HepG2 (cell line): ENCODE measurements around the gene PPP1R1B. TPM values are rescaled to one million over a fixed set of nuclear protein-coding genes. Genes with fewer than 3 reads are reported as not detected.

Experiments used
- ATAC-seq: fragments of 200-7000 bp; cut with Tn5 transposase; 3 replicates; pipeline ENCODE4 v1.9.1; 2020; ENCODE audit warnings: mild to moderate bottlenecking, moderate library complexity
- BruUV-seq: library from RNA; stranded (reverse); fragments of 400-500 nt; replicated peaks from 2 replicates; lab custom pipeline; 2021; lab: Mats Ljungman, UMichigan
- CTCF ChIA-PET: fragments of 300-600 bp; formaldehyde crosslinking; extraction: SDS; loops from one replicate; lab custom pipeline; 2021; ENCODE audit warnings: low total read pairs, inconsistent platforms, low intra/inter-chr PET ratio; lab: Yijun Ruan, JAX
- POLR2A ChIA-PET: fragments of 350-600 bp; sonication (Branson Sonifier 250); formaldehyde crosslinking; loops from one replicate; lab custom pipeline; 2020; ENCODE audit warnings: antibody characterized with exemption, inconsistent platforms; lab: Yijun Ruan, JAX
- DNase-seq: peaks from one replicate; pipeline ENCODE4 v3.0.0-alpha.2; 2015; ENCODE audit warnings: low spot score
- FAIRE-seq: peaks from 3 replicates; lab custom pipeline; 2011; peaks lifted over from hg19 to GRCh38; lab: Jason Lieb, UNC
- H2AFZ ChIP-seq: one replicate; pipeline ENCODE4 v1.6.1; 2011; ENCODE audit warnings: low read length, inconsistent platforms
- H3K27ac ChIP-seq: fragments of 300-600 bp; 3 replicates; pipeline ENCODE4 v1.8.0; 2011; ENCODE audit warnings: mixed run types, mild to moderate bottlenecking, mixed read lengths, low read length, inconsistent platforms; ENCODE audit not compliant: insufficient read depth; ENCODE audit errors: extremely low read length
- H3K27me3 ChIP-seq, 2 experiments: fragments of 200-600 bp in 1 of 2; 2 replicates in 1 of 2; 3 replicates in 1 of 2; pipeline versions ENCODE4 v1.6.0 to v1.8.0; 2011; ENCODE audit warnings: low read length in 2 of 2, mild to moderate bottlenecking in 2 of 2, moderate library complexity in 2 of 2, inconsistent platforms in 1 of 2; ENCODE audit not compliant: insufficient read depth in 2 of 2, control insufficient read depth in 1 of 2
- H3K36me3 ChIP-seq, 2 experiments: fragments of 200-600 bp in 1 of 2; replicated peaks in 1 of 2; 2 replicates in 1 of 2; 3 replicates in 1 of 2; pipeline versions ENCODE4 v1.5.1 to v1.8.0; 2011; ENCODE audit warnings: low read length in 2 of 2, inconsistent platforms in 1 of 2; ENCODE audit not compliant: insufficient read depth in 2 of 2, control insufficient read depth in 1 of 2
- H3K4me1 ChIP-seq: 2 replicates; pipeline ENCODE4 v1.5.1; 2012; ENCODE audit warnings: low read length, inconsistent platforms; ENCODE audit not compliant: insufficient read depth
- H3K4me2 ChIP-seq: 2 replicates; pipeline ENCODE4 v1.6.0; 2011; ENCODE audit warnings: low read depth, low read length, inconsistent platforms
- H3K4me3 ChIP-seq, 3 experiments: fragments of 200-600 bp in 1 of 3; sonication (generic), shearing (Covaris generic) in 1 of 3; replicated peaks in 1 of 3; 2 replicates each; pipeline ENCODE4 v1.5.1; 2011 to 2016; ENCODE audit warnings: low read length in 3 of 3, inconsistent platforms in 2 of 3, low read depth in 2 of 3, mild to moderate bottlenecking in 2 of 3, control low read depth in 1 of 3, mixed read lengths in 1 of 3; ENCODE audit not compliant: insufficient read depth in 1 of 3
- H3K79me2 ChIP-seq: one replicate; pipeline ENCODE4 v1.6.1; 2011; ENCODE audit warnings: low read length, inconsistent platforms; ENCODE audit not compliant: insufficient read depth
- H3K9ac ChIP-seq: 2 replicates; pipeline ENCODE4 v1.6.0; 2011; ENCODE audit warnings: mild to moderate bottlenecking, low read depth, low read length, inconsistent platforms; ENCODE audit not compliant: insufficient read depth
- H3K9me3 ChIP-seq: 2 replicates; pipeline ENCODE4 v1.5.1; 2012; ENCODE audit warnings: mild to moderate bottlenecking, low read length
- H4K20me1 ChIP-seq: 2 replicates; pipeline ENCODE4 v1.6.0; 2011; ENCODE audit warnings: inconsistent platforms, mild to moderate bottlenecking, low read length, moderate library complexity; ENCODE audit not compliant: insufficient read depth
- EZH2 ChIP-seq: conservative IDR thresholded peaks from 2 replicates; pipeline ENCODE4 v1.6.1; 2012; ENCODE audit warnings: mild to moderate bottlenecking, low read depth, low read length, moderate library complexity
- JUND ChIP-seq: sonication (generic); formaldehyde crosslinking; IDR thresholded peaks from 2 replicates; pipeline ENCODE4 v1.8.0; 2022; ENCODE audit warnings: mild to moderate bottlenecking, missing genetic modification reagents
- ONECUT2 ChIP-seq: sonication (generic); formaldehyde crosslinking; IDR thresholded peaks from 2 replicates; pipeline ENCODE4 v1.4.0; 2020; ENCODE audit warnings: missing genetic modification reagents
- PCBP1 ChIP-seq: fragments of 200-400 bp; formaldehyde crosslinking; IDR thresholded peaks from 2 replicates; pipeline ENCODE4 v1.6.1; 2017; ENCODE audit warnings: mild to moderate bottlenecking, low read depth, low read length, borderline replicate concordance
- PTBP1 ChIP-seq: fragments of 200-400 bp; formaldehyde crosslinking; IDR thresholded peaks from 2 replicates; pipeline ENCODE4 v1.6.1; 2018; ENCODE audit warnings: low read length, low read depth; ENCODE audit not compliant: poor library complexity, severe bottlenecking
- SATB2 ChIP-seq: sonication (generic); formaldehyde crosslinking; IDR thresholded peaks from 2 replicates; pipeline ENCODE4 v1.5.0; 2020; ENCODE audit warnings: missing genetic modification reagents
- SP2 ChIP-seq: sonication (generic); formaldehyde crosslinking; IDR thresholded peaks from 2 replicates; pipeline ENCODE4 v1.5.1; 2020; ENCODE audit warnings: mild to moderate bottlenecking, missing genetic modification reagents
- ZFX ChIP-seq: sonication (generic); formaldehyde crosslinking; IDR thresholded peaks from 2 replicates; pipeline ENCODE4 v1.4.0; 2020; ENCODE audit warnings: mild to moderate bottlenecking, low read depth, missing genetic modification reagents, moderate library complexity
- ZMYM4 ChIP-seq: sonication (generic); formaldehyde crosslinking; IDR thresholded peaks from 2 replicates; pipeline ENCODE4 v1.8.1; 2023; ENCODE audit warnings: mild to moderate bottlenecking, missing genetic modification reagents
- ZNF207 ChIP-seq: fragments of 450-650 bp; IDR thresholded peaks from 2 replicates; pipeline ENCODE4 v1.6.1; 2016; ENCODE audit warnings: antibody characterized with exemption, borderline replicate concordance
- ZNF616 ChIP-seq: sonication (generic); formaldehyde crosslinking; IDR thresholded peaks from 2 replicates; pipeline ENCODE4 v1.5.0; 2020; ENCODE audit warnings: low read depth, mild to moderate bottlenecking, missing genetic modification reagents
- ZNF775 ChIP-seq: sonication (generic); formaldehyde crosslinking; IDR thresholded peaks from 2 replicates; pipeline ENCODE4 v1.4.0; 2020; ENCODE audit warnings: missing genetic modification reagents, mild to moderate bottlenecking, moderate library complexity, borderline replicate concordance
- ZNF776 ChIP-seq: sonication (generic); formaldehyde crosslinking; IDR thresholded peaks from 2 replicates; pipeline ENCODE4 v1.4.0; 2020; ENCODE audit warnings: mild to moderate bottlenecking, missing genetic modification reagents
- ZNF850 ChIP-seq: sonication (generic); formaldehyde crosslinking; conservative IDR thresholded peaks from 2 replicates; pipeline ENCODE4 v1.9.0; 2021; ENCODE audit warnings: mild to moderate bottlenecking, missing genetic modification reagents
- WGBS: methylation state at CpG from one replicate; pipeline ENCODE4 v1.1.6; 2017; ENCODE audit warnings: low lambda C conversion rate; 5-methylcytosine and 5-hydroxymethylcytosine counted together
- in situ Hi-C: cut with HindIII; loops from 2 replicates; pipeline ENCODE4 v1.10.0; 2017; ENCODE audit warnings: low pct_unique_long_range_greater_than_20kb; ENCODE audit not compliant: extremely low pct_ligation_motif_present
- intact Hi-C: fragments of 100-400 bp; cut with micrococcal nuclease; formaldehyde crosslinking; loops from one replicate; pipeline ENCODE4 v1.10.0; 2022; ENCODE audit not compliant: unreplicated experiment
- polyA plus RNA-seq, 8 experiments: library from polyadenylated mRNA; depleted of rRNA in 3 of 8; stranded (reverse) in 7 of 8; unstranded in 1 of 8; fragments of >200 nt; fragmentation: Illumina TruSeq in 4 of 8; extraction: Trizol in 4 of 8; gene quantifications; 2 replicates each; pipeline versions ENCODE4 v1.2.1 to v1.2.3, GENCODE V29; 2011 to 2016; ENCODE audit warnings: low read depth in 4 of 8, missing spikeins in 1 of 8, mixed read lengths in 1 of 8; ENCODE audit not compliant: insufficient read depth in 1 of 8
- total RNA-seq, 5 experiments: library from RNA; depleted of rRNA; stranded (reverse); fragments of >200 nt; fragmentation: Illumina TruSeq; extraction: Trizol; gene quantifications; 2 replicates each; pipeline ENCODE4 v1.2.3, GENCODE V29; 2016; ENCODE audit warnings: low read depth in 1 of 5
- TF ChIP-seq, protein P1 (sequence below): sonication (generic); formaldehyde crosslinking; IDR thresholded peaks from 2 replicates; pipeline ENCODE4 v1.5.0; 2020; ENCODE audit warnings: mild to moderate bottlenecking, missing genetic modification reagents, borderline replicate concordance

PPP1R1B gene
- total and polyA plus RNA-seq, 2 of the 13 experiments (the other 11 are each of a cell fraction or from before 2014, with no cell fraction given): 0.08 TPM; not detected in 1

DNA sequence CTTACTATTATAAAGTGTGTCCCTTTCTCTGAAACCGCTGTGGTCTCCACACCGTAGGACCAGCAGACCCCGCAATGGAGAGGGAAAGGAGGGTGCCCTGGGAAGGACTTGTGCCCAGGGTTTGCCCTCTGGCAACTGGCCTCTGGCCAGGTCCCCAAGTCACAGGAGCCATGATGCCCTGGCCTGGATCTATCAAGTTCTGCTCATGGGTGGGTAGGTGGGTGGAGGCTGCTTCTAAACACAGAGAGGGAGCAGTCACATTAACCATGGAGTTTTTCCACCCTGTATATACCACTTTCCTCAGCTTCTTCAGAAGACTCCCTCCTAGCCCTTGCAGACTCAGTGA lies 9.7 kb upstream of the PPP1R1B start:
- Histone ChIP-seq H3K27me3 (peaks cover 8 to 67% of the 10 kb centered on the region in 2 experiments), H3K4me3 (peak overlapping the region in 1 of 3 experiments; percentile 65; a peak in 1 of 6 replicates), H3K4me2 (peak overlapping the region; percentile 92), H3K4me1 (peaks cover 21% of the 10 kb centered on the region), H4K20me1 (no peaks in the 10 kb centered on the region), H3K9ac (no peak overlapping the region), H3K9me3 (no peaks in the 10 kb centered on the region), H3K79me2 (no peaks in the 10 kb centered on the region), H3K36me3 (no peaks in the 10 kb centered on the region), H2AFZ (no peak overlapping the region), H3K27ac (no peak overlapping the region)
- intact Hi-C loops (no loop called here), in situ Hi-C loops (no loop called here)
- FAIRE-seq (no peak), DNase-seq (no peak), ATAC-seq (no peak)
- no peak for TF ChIP-seq ZNF207
- peak; percentile 51; the same call in 1 of the 2 replicates for TF ChIP-seq ZNF776 (CRISPR knock-in tag)
- TF ChIP-seq, protein P1, sequence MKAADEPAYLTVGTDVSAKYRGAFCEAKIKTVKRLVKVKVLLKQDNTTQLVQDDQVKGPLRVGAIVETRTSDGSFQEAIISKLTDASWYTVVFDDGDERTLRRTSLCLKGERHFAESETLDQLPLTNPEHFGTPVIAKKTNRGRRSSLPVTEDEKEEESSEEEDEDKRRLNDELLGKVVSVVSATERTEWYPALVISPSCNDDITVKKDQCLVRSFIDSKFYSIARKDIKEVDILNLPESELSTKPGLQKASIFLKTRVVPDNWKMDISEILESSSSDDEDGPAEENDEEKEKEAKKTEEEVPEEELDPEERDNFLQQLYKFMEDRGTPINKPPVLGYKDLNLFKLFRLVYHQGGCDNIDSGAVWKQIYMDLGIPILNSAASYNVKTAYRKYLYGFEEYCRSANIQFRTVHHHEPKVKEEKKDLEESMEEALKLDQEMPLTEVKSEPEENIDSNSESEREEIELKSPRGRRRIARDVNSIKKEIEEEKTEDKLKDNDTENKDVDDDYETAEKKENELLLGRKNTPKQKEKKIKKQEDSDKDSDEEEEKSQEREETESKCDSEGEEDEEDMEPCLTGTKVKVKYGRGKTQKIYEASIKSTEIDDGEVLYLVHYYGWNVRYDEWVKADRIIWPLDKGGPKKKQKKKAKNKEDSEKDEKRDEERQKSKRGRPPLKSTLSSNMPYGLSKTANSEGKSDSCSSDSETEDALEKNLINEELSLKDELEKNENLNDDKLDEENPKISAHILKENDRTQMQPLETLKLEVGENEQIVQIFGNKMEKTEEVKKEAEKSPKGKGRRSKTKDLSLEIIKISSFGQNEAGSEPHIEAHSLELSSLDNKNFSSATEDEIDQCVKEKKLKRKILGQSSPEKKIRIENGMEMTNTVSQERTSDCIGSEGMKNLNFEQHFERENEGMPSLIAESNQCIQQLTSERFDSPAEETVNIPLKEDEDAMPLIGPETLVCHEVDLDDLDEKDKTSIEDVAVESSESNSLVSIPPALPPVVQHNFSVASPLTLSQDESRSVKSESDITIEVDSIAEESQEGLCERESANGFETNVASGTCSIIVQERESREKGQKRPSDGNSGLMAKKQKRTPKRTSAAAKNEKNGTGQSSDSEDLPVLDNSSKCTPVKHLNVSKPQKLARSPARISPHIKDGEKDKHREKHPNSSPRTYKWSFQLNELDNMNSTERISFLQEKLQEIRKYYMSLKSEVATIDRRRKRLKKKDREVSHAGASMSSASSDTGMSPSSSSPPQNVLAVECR (CRISPR knock-in tag): no peak
- TF ChIP-seq PTBP1: no peak
- no peak for TF ChIP-seq ZNF775 (CRISPR knock-in tag)
- TF ChIP-seq ONECUT2 (CRISPR knock-in tag): no peak
- TF ChIP-seq EZH2: 0 out of 2 replicates have a peak, but pooled peaks have one; percentile 28
- no peak for TF ChIP-seq ZNF616 (CRISPR knock-in tag)
- no peak for TF ChIP-seq ZMYM4 (CRISPR knock-in tag)
- TF ChIP-seq JUND: no peak
- no peak for TF ChIP-seq PCBP1
- TF ChIP-seq ZNF850 (CRISPR knock-in tag): no peak
- no peak for TF ChIP-seq SP2 (CRISPR knock-in tag)
- 0 out of 2 replicates have a peak, but pooled peaks have one; percentile 13 for TF ChIP-seq ZFX (CRISPR knock-in tag)
- TF ChIP-seq SATB2 (CRISPR knock-in tag): no peak
- ChIA-PET CTCF (no interaction called here), POLR2A (interaction anchor here (1.7 kb wide), 1 partner anchor 288 kb away, joined by 3 read pairs; no protein-coding TSS in a partner anchor)
- 86% methylated on average over 3 of the region's 3 CpGs for WGBS
- no TSS peak for BruUV-seq
